Measurements from ENCODE around the gene DDHD1.
"Not testable (repeated sequence)": the region's sequence is repeated elsewhere in the genome, so short reads cannot be mapped to it uniquely, and the experiment has no call there.

DDHD1 gene

DNA sequence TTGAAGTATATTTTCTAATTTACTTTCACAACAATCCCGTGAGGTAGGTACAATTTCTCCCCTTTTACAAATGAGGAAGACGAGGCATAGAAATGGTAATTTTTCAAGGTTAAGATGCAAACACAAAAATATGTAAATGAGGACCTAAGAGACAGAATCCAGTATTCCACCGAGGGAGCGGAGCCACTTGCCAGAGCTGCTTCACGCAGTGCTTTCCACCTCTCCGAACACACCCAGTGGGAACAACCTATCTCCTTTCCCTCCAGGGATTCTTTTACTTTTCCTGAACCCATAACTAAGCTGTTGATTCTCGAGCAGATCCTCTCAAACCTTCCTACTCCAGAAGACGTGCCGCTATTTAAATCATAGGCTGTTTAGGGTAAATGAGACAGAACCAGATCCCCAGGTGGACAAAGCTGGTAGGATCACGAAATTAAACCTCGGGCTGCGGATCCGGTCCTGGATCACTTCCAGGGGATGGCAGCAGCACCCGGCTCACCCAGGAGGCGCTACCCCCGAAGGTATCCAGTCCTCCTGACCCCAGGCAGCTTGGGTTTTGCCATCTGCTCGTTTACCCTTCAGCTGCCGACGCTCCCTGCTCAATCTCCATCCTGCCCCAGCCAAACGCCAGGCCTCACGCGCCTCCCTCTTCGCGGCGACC, 1.5 kb downstream of the DDHD1 start:
- peak; percentile 56 for DNase-seq

DNA sequence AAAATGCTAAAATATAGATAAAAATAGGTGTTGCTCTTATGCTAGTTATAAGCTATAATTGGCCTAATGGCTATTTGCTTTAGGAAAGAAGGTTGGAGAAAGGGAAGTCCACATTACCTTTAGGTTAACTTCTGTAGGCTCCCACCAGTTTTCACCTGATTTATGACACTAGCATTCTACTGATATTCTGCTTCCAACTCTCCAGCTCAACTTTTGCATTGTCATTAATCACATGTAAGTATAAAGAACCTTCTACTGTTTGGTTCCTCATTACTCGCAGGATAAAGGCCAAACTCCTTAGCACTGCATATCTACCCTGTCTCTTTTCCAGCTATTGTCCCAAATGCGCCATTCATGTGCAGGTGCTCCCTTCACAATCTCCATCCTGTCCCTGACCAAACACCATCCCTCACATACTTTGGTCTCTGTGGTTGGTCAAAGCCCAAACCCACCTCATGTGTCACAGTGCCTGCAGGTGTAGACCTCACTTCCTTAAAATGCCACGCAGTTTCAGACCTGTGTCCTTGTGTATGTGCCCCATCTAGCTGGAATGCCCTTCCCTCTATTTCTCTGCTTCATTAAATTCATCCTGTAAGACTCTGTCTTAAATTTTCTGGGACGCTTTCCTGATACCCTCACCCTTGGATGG, 3.3 kb downstream of the DDHD1 start:
- peak; percentile 4 for DNase-seq

DNA sequence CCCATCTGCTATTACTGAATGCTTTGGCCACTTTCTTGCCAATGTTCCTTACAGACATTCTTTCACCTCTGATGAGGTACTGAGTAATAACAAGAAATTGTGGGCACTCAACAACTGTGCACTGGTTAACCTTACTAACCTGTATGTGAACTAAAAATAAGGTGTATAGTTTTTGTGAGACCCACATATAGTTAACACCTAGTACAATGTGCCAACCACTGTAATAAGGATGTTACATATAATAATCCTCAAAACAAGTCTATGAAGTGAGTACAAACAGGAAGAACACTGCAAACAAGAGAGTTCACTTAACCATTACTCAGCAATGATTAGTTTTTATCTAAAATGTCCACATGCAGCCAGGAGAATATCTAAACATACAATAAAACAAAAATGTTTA, 4.5 kb downstream of the DDHD1 start:
- peak; percentile 79 for DNase-seq

DNA sequence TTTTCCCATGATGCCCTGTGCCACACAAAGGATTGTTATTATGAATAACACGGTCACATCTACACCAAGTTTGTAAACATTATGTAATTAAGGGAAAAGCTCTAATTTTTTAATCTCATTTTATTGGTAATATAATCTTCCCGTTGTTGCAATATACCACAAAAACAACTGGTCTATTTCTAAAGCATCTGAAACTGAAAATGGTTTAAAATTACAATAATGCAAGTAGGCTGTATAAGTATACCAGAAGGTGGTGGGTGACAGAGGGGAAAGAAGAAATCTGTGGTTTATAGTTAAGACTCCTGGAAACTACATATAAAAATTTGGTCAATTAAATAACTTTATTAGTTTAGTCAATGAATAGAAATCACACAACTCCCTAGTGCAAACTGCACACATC, 5.2 kb downstream of the DDHD1 start:
- no peak for DNase-seq

DNA sequence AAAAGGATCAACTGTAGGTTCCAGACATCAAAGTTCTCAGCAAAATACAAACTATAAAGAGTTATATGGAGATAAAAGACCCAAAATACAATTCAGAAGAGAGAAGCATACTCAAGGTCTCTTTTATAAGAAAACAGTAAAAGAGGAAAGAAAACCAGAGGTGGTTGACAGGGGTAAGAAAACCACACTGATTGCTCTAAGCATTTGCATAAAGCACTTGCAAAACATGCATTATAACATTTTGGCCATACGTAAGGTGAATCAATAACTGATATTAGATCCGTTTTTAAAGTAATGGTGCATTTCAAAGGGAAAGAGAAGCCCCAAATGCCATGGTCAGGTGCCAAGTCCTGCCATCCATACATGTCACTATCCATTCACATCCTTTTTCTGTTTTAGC, 5.9 kb downstream of the DDHD1 start:
- peak; percentile 5 for DNase-seq

DNA sequence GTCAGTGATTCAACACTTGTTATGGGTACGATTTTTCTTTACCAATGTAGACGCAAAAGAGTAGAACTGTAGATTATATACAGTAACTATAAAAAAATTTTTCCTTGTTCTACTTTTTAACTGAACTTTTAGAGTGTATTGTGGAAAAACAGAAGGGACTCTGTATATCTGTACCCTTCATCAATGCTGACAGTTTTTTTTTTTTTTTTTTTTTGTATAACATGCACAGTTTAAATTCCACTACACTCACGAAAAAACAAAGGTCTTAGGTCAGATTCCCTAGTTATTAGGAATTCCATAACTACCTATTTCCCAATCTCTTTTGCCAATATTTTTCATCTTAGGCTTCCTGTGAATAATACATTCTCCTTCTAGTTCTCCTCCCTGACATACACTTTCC, 6.4 kb downstream of the DDHD1 start:
- DNase-seq: no peak

DNA sequence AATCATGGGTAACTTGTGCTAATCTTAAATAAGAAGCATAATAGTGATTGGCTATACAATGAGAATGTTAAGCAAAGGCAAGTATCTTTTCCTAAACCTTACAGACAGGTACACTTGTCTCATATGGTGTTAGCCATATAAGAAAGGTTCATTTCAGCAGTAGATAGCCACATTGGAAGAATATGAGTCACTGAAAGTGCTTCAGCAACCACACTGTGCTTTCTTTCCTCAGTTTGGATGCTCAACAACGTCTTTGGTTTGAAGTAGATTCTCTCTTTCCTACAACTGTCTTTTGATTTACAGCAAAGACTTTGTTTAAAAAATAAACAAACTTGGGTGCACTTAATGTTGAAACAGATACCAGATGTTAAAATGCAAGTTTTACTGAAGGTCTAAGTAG, 8.9 kb downstream of the DDHD1 start:
- DNase-seq: peak; percentile 78

DNA sequence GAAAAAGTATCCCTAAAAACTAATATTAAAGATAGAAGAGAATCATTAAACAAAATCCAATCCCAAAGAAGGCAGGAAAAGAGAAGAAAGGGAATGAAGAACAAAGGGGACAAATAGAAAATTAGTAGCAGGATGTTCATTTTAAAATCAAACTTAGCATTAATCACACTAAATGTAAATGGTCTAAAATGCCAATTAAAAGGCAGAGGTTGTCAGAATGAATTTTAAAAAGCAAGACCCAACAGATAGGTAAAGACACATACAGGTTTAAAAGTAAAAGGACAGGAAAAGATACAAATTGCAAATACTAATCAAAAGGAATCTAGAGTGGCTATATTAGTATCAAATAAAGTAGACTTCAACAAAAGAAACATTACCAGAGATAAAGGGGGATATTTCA, 12.5 kb downstream of the DDHD1 start:
- DNase-seq: no peak

DNA sequence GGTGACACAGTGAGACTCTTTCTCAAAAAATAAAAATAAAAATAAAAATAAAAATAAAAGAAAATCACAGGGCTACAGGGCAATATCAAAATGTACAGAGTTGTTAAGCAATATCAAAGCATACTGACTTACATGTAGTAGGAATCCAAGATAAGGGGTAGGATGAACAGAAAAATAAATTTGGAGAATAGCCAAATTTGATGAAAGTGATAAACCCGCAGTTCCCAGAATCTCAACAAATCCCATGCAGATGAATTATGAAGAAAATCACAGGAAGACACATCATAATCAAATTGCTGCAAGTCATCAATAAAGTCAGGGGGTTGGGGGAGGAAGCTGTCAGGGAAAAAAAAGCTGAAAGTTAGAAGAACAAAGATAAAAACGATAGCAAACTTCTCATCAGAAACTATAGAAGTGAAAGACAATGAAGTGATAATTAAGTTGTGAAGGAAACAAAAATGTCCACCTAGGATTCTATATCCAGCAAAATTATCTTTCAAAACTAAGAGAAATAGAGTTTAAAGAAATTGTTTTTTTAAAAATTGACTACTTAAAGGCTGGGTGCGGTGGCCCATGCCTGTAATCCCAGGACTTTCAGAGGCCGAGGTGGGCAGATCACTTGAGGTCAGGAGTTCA, 15.4 kb downstream of the DDHD1 start:
- no peak for DNase-seq

DNA sequence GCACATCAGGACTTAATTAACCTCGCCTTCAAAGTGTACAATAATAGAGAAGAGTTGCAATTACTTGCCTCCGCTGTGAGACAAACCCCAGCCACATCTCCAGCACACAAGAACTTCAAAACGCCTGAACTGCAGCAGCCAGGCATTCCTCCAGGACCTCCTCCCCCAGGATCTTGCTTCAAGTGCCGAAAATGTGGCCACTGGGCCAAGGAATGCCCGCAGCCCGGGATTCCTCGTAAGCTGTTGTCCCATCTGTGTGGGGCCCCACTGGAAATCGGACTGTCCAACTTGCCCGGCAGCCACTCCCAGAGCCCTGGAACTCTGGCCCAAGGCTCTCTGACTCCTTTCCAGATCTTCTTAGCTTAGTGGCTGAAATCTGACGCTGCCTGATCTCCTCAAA, 22.6 kb downstream of the DDHD1 start:
- DNase-seq: not testable (repeated sequence)

DNA sequence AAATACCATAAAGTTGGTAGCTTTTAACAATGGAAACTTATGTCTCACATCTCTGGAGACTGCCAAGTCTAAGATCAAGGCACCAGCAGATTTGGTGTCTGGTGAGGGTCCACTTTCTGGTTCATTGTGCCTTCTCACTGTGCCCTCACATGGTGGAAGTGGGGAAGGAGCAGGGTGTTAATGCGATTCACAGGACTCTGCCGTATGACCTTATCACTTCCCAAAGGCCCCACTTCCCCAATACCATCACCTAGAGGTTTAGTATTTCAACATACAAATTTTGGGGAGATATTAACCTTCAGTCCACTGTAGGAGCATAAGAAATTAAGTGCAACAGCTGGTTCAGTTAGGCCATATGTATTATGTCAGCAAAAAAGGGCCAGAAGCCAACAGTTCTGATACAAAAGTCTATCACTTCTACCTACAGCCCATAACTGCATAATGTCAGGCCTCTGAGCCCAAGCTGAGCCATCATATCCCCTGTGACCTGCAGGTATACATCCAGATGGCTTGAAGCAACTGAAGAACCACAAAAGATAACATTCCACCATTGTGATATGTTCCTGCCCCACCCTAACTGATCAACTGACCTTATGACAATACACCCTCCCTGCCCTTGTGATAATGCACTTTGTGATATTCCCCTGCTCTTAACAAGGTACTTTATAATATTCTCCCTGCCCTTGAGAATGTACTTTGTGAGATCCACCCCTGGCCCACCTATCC, 24.7 kb downstream of the DDHD1 start:
- DNase-seq: no peak

DNA sequence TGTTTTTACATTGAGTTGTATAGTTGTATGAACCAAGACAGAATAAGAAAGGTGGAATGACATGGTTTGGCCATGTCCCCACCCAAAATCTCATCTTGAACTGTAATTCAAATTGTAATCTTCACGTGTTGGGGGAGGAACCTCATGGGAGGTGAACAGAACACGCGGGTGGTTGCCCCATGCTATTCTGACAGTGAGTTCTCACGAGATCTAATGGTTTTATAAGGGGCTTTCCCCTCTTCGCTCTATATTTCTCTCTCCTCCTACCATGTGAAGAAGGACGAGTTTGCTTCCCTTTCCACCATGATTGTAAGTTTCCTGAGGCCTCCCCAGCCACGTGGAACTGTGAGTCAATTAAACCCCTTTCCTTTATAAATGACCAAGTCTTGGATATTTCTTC, 25.3 kb downstream of the DDHD1 start:
- DNase-seq: no peak

DNA sequence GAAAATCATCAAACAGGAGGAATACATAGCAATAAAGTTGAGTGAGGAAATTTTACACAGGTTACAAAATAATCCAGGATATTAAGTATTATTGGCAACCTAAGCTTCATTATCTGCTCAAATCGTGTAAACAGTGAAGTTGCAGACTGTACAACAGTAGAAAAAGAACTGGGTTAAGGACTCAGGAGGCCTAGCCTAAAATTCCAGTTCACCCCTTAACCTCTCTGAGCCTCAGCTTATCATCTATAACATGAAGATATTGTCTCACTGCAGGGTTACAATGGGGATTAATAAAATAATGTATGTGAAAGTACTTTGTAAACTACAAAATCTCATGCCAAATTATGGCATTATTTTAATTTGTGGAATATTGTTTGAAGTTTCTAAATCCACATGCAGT, 26.0 kb downstream of the DDHD1 start:
- DNase-seq: no peak

DNA sequence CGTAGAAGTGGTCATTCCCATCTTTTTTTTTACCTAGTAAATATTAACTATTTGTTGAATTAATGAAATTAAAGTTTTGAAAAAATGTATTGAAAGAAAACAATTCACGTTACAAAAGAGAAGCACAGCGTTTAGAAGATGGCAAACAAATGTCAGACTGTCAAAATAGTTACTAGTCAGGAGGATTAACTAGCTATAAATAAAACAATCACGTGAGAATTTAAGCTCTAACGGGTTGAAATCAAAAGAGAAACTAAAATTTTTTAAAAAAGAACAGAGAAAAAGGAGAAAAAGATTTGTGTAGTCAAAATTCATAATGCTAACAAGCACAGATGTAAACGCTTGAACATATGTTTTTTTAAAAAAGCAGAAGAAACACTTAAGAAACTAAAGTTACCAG, 26.4 kb downstream of the DDHD1 start:
- DNase-seq: no peak

DNA sequence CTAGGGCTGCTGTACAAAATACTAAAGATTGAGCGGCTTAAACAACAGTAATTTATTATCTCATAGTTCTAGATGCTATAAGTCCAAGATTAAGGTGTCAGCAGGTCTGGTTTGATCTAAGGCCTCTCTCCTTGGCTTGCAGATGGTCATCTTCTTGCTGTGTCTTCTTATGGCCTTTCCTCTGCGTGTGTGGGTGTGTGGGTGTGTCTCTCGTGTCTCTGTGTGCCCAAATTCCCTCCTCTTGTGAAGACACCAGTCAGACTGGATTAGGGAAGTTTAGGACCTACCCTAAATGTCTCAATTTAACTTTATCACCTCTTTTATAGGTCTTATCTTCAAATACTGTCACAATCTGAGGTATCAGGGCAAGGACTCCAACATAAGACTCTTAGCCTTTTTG, 28.3 kb downstream of the DDHD1 start:
- DNase-seq: no peak

DNA sequence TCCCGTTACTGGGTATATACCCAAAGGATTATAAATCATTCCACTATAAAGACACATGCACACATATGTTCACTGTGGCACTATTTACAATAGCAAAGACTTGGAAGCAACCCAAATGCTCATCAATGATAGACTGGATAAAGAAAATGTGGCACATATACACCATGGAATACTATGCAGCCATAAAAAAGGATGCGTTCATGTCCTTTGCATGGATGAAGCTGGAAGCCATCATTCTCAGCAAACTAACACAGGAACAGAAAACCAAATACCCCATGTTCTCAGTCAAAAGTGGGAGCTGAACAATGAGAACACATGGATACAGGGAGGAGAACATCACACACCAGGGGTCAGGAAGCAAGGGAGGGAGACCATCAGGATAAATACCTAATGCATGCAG, 31.7 kb downstream of the DDHD1 start:
- DNase-seq: not testable (repeated sequence)

DNA sequence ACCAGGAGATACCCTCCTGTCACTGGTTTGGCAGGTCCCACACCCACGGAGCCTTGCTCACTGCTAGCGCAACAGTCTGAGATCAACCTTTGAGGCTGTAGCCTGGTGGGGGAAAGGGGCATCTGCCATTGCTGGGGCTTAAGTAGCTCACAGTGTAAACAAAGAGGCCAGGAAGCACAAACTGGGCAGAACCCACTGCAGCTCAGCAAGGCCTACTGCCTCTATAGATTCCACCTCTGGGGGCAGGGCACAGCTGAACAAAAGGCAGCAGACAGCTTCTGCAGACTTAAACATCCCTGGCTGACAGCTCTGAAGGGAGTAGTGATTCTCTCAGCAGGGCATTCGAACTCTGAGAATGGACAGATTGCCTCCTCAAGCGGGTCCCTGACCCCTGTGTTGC, 35.6 kb downstream of the DDHD1 start:
- not testable (repeated sequence) for DNase-seq

DNA sequence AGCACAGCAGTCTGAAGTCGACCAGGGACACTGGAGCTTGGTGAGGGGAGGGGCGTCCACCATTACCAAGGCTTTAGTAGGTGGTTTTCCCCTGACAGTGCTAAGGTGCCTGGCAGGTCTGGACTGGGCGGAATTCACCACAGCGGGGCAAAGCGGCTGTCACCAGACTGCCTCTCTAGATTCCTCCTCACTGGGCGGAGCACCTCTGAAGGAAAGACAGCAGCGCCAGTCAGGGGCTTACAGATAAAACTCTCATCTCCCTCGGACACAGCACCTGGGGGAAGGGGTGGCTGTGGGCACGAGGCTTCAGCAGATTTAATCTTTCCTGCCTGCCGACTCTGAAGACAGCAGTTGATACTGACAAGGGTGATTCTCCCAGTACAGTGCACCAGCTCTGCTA, 39.1 kb downstream of the DDHD1 start:
- no peak for DNase-seq

DNA sequence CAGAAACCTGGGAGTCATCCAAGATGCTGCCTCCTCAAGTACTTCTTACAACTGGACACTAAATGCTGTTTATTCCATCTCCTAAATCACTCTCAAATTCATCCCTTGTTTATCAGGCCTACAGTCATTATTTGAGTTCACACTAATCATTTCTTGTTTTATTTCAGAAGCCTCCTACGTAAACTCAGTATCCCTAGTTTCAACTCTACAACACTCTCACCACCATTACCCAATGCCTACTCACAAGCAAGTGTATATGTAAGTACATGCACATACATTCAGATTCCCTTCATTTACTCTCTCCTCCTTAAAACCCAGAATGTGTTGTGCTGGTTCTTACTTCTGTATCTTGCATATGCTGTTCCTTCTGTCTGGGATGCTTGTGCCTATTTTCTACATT, 43.0 kb downstream of the DDHD1 start:
- peak; percentile 54 for DNase-seq

DNA sequence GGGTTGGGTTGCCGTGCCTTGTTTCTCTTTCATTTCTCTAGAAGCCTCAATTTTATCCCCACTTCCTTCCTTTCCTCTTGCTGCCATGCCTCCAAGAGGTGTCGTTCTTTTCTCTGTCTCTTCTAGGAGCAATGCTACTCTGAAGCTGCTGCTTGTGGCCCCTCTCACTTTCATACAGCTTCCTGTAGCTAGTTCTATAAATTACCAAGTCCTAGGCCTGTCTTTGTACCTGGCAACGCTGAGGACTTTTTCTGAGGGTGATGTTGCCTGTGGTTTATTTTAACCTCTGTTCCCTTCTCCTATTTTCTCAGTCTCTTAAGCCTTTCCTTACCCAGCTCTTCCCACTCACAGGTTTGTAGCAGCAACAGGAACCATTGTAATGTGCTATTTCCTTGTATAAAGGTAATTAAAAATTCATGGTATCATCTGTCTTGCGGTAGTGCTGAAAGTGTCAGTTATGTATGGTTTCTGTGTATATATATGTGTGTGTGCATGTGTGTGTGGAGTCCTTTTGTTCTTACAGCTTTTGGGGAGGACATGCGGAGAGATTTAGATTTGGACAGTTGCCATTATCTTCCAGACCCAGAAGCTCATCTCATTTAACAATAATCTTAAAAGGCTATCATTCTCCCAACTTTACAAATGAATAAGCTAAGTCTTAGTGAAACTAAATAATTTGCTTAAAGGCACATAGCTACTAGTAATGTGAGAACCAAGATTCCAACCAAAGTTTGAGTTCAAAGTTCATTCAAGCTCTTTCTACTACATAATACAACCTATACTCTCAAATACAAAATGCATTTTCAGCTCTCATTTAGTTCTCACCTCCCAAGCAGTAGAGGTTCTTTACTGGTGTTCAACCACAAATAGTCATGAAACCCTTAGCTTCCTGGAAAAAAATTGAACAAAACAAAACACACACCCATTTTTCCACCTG, 43.8 kb downstream of the DDHD1 start:
- DNase-seq: peak; percentile 91

DNA sequence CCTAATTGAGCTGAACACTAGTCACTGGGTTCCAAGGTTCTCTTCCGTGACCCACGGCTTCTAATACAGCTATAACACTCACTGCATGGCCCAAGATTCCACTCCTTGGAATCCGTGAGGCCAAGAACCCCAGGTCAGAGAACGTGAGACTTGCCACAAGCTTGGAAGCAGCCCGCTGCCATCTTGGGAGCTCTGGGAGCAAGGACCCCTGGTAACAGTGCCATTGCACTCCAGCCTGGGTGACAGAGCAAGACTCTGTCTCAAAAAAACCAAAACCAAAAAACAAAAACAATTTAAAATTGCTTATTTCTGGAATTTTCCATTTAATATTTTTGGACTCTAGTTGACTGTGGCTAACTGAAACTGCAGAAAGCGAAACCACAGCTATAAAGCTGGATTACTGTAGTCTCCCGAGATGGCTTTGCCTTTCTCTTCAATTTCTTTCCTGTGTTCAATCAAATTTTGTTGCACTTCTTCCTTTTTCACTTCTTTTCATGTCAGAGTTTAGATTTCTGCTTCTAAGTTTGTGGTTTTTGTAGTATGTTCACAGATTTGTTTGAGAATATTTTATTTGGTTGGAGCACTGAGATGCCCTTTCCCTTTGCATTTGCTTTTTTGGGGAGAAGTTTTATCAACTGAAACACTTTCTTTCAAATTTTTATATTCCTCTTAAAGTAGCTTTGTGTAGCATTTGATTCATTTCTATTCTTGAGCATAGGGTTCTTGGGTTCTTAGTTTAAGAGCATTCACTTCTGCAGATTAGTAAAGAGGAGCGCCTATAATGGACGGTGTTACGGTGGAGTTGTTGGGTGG, 44.6 kb downstream of the DDHD1 start:
- peak; percentile 25 for DNase-seq

DNA sequence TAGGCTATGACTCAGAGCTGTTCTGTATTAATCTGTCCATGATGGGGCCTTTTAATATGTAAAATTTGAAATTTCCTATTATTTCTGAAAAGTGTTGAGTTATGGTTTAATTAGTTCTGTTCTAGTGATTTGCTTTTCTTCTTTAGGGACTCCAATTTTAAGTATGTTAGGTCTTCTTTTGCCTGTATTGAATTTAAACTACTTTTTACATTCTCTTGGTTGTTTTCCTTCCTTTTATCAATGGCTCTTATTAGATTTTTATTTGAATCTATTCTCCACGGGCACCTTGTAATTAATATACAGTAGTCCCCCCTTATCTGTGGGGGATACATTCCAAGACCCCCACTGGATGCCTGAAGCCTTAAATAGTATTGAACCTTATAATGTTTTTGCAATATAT, 46.4 kb downstream of the DDHD1 start:
- no peak for DNase-seq

Measured in activated CD4-positive, alpha-beta T cell treated with anti-CD3 and anti-CD28 coated beads, Interleukin-10, Interleukin-2, amounts not matched to agents 100 ng/mL and 50 ng/mL, durations not matched to agents 16 hours and 8 hours (primary cell).